Amygdala (tissue), 56 donors: ENCODE data around the gene MAMSTR.
"Not testable (repeated sequence)": the region's sequence is repeated elsewhere in the genome, so short reads cannot be mapped to it uniquely, and the experiment has no call there.

Experiments used
- DNase-seq, 56 donors: peaks; one replicate each; lab custom pipeline; 2025; lab: John Stamatoyannopoulos, UW

Gene MAMSTR

GRCh38 chr19:48719263-48720171 lies at the start of gene MAMSTR:
MAMSTR (minus strand) TSS chr19:48719725; CDS start chr19:48719031, 694 bp downstream.
- DNase-seq: no peak

DNA sequence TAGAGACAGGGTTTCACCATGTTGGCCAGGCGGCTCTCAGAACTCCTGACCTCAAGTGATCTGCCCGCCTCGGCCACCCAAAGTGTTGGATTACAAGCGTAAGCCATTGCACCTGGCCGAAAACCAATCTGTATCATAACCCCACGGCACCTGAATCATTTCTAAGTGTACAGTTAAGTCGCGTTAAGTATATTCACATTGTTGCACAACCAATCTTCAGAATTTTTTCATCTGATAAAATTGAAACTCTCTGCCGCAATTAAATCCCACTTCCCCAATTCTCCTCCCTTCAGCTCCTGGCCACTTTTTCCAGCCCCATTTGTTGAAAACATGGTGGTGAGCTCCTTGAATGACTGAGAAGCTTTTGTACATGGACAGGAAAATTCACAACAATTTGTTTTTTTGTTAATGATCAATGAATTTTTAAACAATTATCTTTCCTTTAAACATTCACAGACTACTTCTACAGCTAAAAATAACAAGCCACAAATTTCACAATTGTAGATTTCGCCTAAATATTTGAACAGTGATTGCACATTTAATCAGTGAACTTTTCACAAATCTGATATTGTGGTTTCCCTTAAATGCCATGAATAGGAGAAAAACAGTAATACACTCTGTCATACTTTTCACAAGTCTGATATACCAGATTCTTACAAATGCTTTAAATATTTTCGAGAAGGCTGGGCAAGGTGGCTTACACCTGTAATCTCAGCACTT lies 49.6 kb upstream of the MAMSTR start:
- DNase-seq: no peak

- not testable (repeated sequence) for DNase-seq
Measured at GRCh38 chr19:48768171-48768753, 48.7 kb upstream of the MAMSTR start.

GRCh38 chr19:48765816-48766215 lies 46.3 kb upstream of the MAMSTR start:
- DNase-seq: not testable (repeated sequence)

GRCh38 chr19:48760504-48761205 lies 41.1 kb upstream of the MAMSTR start:
- no peak for DNase-seq

DNA sequence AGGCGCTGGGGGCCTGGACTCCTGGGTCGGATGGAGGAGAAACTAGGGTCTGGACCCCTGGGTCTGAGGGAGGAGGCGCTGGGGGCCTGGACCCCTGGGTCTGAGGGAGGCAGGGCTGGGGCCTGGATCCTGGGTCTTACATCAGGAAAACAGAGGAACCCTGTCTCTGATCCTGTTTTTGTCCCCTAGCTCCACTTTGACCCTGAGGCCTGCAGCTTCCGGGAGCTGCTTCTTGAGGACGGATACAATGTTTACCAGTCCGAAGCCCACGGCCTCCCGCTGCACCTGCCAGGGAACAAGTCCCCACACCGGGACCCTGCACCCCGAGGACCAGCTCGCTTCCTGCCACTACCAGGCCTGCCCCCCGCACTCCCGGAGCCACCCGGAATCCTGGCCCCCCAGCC lies 38.2 kb upstream of the MAMSTR start:
- no peak for DNase-seq

- no peak for DNase-seq
Measured at GRCh38 chr19:48757089-48757675, 37.7 kb upstream of the MAMSTR start.

DNA sequence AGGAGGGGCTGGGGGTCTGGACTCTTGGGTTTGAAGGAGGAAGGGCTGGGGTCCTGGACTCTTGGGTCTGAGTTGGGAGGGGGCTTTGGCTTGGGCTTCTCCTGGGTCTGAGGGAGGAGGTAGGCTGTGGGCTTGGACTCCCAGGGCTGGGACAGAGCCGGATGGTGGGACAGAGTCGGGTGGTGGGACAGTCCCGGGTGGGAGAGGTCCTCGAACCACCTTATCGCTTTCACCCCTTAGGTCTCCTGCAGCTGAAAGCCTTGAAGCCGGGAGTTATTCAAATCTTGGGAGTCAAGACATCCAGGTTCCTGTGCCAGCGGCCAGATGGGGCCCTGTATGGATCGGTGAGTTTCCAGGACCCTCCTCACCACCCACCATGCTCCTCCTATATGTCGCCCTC lies 37.2 kb upstream of the MAMSTR start:
- DNase-seq: no peak

- DNase-seq: no peak
Measured at GRCh38 chr19:48756212-48756611, 36.7 kb upstream of the MAMSTR start.

DNA sequence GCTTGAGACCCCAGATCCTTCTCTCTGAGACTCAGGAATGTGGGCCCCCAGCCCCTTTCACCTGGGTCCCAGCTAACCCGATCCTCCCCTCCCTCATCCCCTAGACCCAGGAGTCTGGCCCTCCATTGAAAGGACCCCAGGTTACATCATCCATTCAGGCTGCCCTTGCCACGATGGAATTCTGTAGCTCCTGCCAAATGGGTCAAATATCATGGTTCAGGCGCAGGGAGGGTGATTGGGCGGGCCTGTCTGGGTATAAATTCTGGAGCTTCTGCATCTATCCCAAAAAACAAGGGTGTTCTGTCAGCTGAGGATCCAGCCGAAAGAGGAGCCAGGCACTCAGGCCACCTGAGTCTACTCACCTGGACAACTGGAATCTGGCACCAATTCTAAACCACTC lies 36.3 kb upstream of the MAMSTR start:
- no peak for DNase-seq

GRCh38 chr19:48755084-48755641 lies 35.6 kb upstream of the MAMSTR start, which contains the start of gene FGF21:
FGF21 (plus strand) TSS chr19:48755524; CDS start chr19:48756237, 713 bp downstream.
- no peak for DNase-seq

GRCh38 chr19:48752496-48753365 lies 33.2 kb upstream of the MAMSTR start, which contains the start of gene FUT1:
FUT1 (minus strand) TSS chr19:48752641; CDS start chr19:48751281, 1,360 bp downstream.
- peak in 2 of 56 donors; percentile 15 to 24 for DNase-seq

GRCh38 chr19:48751845-48752495 lies 32.4 kb upstream of the MAMSTR start:
- DNase-seq: no peak

- DNase-seq: no peak
Measured at GRCh38 chr19:48750771-48751504, 31.4 kb upstream of the MAMSTR start.

GRCh38 chr19:48750351-48750750 lies 30.8 kb upstream of the MAMSTR start:
- no peak for DNase-seq

- DNase-seq: no peak
Measured at GRCh38 chr19:48749571-48750198, 30.2 kb upstream of the MAMSTR start.
